HG03025 (cell line): ENCODE measurements around the gene SLC8A2.

Source experiments
- ATAC-seq: cut with Tn5 transposase; IDR thresholded peaks from one replicate; pipeline ENCODE4 v1.9.1; 2021; ENCODE audit warnings: mild to moderate bottlenecking, moderate library complexity; ENCODE audit not compliant: unreplicated experiment, low FRiP score

Gene SLC8A2

GRCh38 chr19:47471733-47472457 lies at the start of gene SLC8A2:
Gene SLC8A2, minus strand, starts transcription at chr19:47471893. Its CDS starts 5,490 bp downstream, at chr19:47466403.
- no peak for ATAC-seq

- no peak for ATAC-seq
These were observed 49.1 kb upstream of the SLC8A2 start for GRCh38 chr19:47520839-47521238.

- no peak for ATAC-seq
These were observed 48.7 kb upstream of the SLC8A2 start for GRCh38 chr19:47520343-47520806.

GRCh38 chr19:47518854-47519253 lies 47.2 kb upstream of the SLC8A2 start:
- ATAC-seq: no peak

DNA sequence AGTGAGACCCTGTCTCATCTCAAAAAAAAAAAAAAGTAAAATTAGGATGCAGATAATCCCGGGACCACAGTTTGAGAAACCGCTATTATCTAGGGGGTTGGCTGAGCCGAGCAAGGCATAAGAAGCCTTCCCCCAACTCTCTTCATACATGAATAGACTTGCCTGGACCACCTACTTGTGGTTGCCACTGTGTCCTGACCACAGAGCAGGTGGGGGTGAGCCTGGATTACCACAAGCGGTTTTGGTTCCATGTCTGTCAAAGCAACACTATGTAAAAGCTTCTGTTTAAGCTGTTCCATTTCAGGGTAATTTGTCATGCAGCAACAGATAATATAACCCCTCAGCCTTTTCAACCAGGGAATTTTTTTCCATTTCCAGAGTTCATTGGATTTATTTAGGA lies 46.4 kb upstream of the SLC8A2 start:
- ATAC-seq: no peak

- peak; percentile 79 for ATAC-seq
These were observed 43.3 kb upstream of the SLC8A2 start, which contains the start of gene NAPA for GRCh38 chr19:47514869-47515588. Gene NAPA, minus strand, starts transcription at chr19:47515063. Its CDS starts 123 bp downstream, at chr19:47514940.

DNA sequence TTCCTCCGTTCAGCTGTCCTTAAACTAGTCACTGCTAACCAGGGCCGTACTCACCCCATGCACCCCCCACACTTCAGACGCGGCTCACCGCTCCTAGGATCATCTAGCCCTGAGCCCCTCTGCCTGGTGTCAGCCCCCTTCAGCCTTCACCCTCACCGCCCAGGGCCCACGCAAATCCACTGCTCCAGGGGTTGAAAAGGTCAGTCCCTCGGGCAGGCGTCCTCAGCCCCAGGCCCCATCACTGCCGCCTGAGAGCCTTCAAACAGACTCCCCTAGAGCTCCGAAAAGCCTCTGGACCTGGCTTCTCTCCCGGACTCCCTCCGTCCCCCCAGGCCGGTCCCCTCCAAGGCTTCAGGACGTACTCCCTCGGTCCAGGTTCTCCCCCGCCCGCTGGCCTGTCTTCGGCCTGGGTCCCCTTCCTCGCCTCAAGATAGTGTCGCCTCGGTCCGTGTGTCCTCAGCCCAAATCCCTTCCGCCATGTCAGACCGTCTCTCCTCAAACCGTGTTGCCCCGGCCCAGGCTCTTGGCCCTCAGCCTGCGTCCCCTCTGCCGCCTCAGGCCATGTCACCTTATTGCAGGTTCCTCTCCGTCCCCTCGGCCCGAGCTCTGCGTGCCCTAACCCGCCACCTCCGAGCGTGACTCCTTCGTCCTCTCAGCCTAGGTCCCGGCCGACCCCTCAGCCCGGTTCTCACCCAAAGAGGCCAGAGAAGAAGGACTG lies 42.6 kb upstream of the SLC8A2 start:
- ATAC-seq: no peak

DNA sequence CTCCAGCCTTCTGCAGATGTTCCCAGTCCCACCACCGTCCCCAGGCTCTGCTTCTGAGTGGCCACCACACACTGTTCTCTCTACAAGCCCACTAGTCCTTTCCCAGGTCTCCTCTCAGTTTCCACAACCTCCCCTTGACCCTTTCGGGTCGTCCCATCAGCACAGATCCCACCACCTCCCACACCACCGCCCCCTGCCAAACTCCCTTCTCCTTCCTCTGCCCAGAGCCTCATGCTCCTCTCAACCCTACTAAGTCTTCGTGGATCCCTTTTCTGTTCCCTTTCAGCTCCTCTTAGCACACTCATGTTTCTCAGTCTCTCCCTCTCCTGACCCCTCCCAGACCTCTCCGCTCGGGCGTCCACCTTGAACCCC lies 41.2 kb upstream of the SLC8A2 start:
- no peak for ATAC-seq

DNA sequence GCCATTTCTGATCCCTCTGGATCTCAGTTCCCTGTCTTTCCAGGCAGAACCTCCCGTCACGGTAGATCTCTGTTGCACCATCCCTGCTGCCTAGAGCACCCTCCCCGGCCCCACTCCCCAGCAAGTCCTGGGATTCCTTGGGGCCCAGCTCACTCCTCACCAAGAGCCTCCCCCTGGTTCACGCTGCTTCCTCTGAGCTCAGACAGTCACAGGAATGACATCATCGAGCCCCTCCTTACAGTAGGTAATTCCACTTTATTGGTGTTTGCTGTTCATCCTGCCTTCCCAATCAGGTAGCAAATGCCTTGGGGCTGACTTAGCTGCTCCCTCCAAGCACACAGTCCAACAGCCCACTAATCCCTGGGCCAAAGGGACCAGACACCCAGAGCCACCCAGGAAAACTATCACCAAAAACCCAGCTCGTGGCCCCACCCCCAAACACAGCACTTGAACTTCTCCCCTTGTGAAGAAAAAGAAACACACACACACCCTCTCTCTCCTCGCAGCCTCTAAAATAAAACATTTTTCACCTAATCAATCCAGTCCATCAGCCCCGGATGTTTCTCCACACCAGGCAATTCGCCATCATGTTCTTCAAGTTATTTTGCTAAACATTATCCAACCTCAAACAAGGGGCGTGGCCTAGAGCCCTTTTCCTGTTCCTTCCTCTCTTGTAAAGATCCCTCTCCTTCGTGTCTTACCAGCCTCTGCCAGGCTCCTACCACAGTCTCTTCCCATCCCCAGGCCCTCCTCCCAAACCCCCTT lies 40.7 kb upstream of the SLC8A2 start:
- ATAC-seq: no peak

GRCh38 chr19:47511681-47512080 lies 40.0 kb upstream of the SLC8A2 start:
- no peak for ATAC-seq

DNA sequence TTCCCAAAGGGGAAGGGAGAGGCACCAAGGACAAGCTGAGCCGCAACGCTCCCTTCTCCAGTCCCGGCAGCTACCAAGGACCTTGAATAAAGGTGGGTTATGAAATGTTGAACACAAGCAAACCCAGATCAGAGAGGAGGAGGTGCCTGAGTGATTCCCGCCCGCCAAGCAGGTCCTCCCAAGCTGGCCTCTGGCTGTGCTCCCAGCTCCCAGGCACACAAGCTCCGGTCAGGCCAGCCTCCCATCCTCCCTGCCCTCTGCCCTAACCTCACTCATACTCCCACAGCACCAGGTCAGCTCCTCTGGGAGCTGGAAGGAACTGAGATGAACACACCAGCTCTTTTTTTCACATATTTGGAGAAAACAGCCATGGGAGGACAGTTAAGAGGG lies 39.4 kb upstream of the SLC8A2 start:
- ATAC-seq: no peak

DNA sequence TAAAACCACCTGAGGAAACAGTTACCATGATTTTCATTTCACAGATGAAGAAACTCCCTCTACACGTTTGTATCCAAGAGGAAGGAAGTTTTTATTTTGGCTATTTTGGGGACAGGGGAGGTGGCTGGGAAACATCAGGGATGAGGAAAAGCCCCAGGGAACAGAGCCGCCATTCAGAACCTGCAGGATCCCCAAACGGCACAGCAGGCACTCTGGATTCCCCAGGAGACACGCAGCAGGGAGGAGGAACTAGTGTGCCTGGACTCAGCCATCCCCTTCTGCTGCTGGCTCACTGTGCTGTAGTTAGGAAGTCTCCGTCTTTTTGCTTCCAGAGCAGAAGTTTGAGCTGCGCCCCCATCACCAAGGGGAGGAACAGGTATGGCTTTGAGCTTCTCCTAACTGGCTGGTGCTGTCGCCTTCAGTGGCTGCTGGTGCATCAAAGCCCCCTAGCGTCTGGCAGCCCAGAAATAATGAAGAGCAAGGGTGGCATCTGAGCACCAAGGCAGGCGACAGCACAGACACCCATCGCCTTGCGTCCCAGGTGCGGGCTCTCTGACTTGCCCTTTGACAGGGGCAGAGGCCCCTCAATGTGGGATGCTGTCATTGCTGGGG lies 38.9 kb upstream of the SLC8A2 start:
- no peak for ATAC-seq

GRCh38 chr19:47509973-47510372 lies 38.3 kb upstream of the SLC8A2 start:
- no peak for ATAC-seq

DNA sequence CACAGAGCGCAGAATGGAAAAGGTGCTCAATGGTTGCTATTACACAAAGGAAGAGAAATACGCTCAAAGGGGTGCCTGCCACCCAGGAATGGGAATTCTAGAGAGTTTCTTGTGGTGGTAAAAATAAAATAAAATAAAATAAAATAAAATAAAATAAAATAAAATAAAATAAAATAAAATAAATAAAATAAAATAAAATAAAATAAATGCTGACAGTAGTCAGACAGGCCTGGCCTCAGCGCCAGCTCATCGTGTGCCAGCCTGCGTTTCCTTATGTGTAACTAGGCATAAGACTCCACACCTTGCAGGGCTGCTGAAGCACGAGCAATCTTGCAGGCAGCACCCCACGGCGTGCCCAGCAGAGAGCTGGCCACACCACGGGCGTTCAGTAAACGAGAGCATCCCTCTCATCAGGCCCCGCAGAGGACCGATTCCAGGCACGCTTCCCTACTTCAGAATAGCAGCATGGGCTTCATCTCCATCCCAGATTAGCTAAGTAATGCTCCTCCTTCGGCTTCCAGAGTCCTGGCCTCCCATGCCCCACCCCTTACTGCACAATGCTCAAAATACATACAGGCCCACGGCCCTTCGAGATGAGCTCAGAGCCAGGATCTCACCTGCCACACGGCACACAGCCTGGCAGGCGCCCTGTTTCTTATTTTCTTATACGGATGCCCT lies 37.6 kb upstream of the SLC8A2 start:
- no peak for ATAC-seq

GRCh38 chr19:47508721-47509120 lies 37.0 kb upstream of the SLC8A2 start:
- no peak for ATAC-seq

GRCh38 chr19:47507924-47508553 lies 36.3 kb upstream of the SLC8A2 start:
- no peak for ATAC-seq

DNA sequence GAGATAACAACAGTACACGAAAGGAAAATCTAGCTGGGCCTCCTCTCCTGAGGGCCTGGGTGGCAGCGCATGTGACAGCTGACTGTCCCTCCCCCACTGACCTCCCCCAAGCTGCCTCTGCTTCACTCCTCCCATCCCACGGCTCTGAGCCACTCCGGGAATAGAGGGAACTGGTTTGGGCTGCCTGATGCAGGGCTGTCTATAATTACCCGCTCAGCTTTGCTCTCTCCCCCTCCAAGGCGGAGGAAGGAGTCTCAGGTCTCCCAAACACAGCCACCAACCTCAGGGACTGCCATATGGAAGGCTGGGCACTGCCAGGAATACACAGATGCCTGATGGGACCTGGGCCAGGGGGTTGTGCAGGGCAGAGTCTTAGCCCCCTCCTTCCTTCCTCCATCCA lies 35.3 kb upstream of the SLC8A2 start:
- ATAC-seq: no peak

DNA sequence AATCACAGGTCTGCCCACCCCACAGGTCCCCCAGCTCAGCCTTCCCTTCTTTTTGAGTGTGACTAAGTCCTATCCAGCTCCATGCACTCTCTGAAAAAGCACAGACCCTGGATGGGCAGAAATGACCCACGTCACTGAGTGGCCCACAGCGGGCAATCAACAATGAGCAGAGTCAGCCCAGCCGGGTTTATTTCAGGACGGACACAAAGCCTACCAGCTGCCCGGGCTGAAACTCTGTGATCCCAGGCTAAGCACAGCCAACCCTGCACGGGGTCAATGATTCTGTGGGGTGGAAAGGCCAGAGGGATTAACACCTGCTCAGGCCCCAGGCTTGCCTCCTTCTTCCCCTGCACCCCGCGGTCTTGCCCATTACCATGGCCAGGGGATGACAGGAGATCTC lies 34.8 kb upstream of the SLC8A2 start:
- no peak for ATAC-seq

GRCh38 chr19:47505506-47505905 lies 33.8 kb upstream of the SLC8A2 start:
- no peak for ATAC-seq
